MM.1S (cell line): ENCODE data around the gene FLT1.

ENCODE experiments used
- CTCF ChIP-seq: fragments of 300-600 bp; sonication (generic); IDR thresholded peaks from 2 replicates; pipeline ENCODE4 v1.5.1; 2016; ENCODE audit warnings: antibody characterized with exemption, low read length, mixed read lengths
- EZH2 ChIP-seq: fragments of 300-600 bp; sonication (generic); optimal IDR thresholded peaks from 2 replicates; pipeline ENCODE3; 2017; ENCODE audit warnings: low read depth, mild to moderate bottlenecking, antibody characterized with exemption, low read length, mixed read lengths

- TF ChIP-seq CTCF (no peak), EZH2 (no peak)
Observed at GRCh38 chr13:28376604-28377003, 118.3 kb downstream of the FLT1 start.
